NCI-H146 treated with DMSO at 0.1 percent for 48 hours (cell line): ENCODE measurements around the gene ATAD3B.

Experiments used
- DNase-seq: peaks from one replicate; lab custom pipeline; 2025; ENCODE audit not compliant: unreplicated experiment; lab: John Stamatoyannopoulos, UW

Gene ATAD3B

GRCh38 chr1:1542766-1543705, 71.5 kb downstream of the ATAD3B start:
- DNase-seq: no peak

DNA sequence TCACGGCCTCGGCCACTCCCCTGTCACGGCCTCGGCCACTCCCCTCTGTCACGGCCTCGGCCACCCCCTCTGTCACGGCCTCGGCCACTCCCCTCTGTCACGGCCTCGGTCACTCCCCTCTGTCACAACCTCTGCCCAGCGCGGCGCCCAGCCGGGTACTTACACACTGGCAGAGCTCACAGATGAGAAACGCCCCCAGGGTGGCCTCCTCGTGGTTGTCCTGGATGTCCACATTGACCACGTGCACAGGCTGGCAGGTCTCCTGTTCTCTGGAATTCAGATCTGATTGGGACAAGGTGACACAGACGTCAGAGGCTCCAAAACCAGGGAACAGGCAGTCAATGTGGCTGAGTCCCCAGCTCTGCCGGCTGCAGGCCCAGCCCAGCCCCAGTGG, 72.1 kb downstream of the ATAD3B start:
- no peak for DNase-seq

DNA sequence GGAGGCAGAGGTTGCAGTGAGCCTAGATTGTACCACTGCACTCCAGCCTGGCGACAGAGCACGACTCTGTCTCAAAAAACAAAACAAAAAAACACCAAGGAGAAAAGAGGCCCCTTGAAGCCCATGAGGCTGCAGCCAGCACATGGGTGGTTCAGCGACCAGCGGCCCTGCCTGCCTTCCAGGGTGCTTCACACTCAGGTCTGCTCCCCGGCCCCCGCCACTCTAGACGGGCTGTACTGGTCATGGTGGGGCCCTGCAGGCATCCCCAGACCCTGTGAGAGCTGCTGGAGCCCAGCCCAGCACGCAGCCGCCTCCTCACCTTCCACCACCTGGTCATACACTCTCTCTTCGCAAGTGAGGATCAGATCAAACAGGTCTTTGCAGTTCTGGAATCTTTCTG, 73.0 kb downstream of the ATAD3B start:
- DNase-seq: no peak
